Endothelial cell of umbilical vein (primary cell): ENCODE results near the gene DUSP8. TPM values are rescaled to one million over a fixed set of nuclear protein-coding genes. Genes with fewer than 3 reads are reported as not detected.

Experiments
- BruUV-seq: library from RNA; stranded (reverse); fragments of 400-500 nt; replicated peaks from 2 replicates; lab custom pipeline; 2021; lab: Mats Ljungman, UMichigan
- CTCF ChIA-PET: fragments of 300-600, 350-600 bp; sonication (Branson Sonifier 250); formaldehyde crosslinking; loops from one replicate; lab custom pipeline; 2021; ENCODE audit warnings: antibody characterized with exemption, inconsistent platforms; lab: Charles Lee
- POLR2A ChIA-PET: fragments of 300-600, 350-600 bp; sonication (Branson Sonifier 250); formaldehyde crosslinking; loops from one replicate; lab custom pipeline; 2021; ENCODE audit warnings: antibody characterized with exemption, inconsistent platforms; lab: Charles Lee
- DNase-seq: peaks from one replicate; pipeline ENCODE4 v3.0.0-alpha.2; 2011; ENCODE audit warnings: low read depth, low spot score
- FAIRE-seq: peaks from 2 replicates; lab custom pipeline; 2011; peaks lifted over from hg19 to GRCh38; lab: Jason Lieb, UNC
- H2AFZ ChIP-seq: 2 replicates; pipeline ENCODE4 v1.6.0; 2012; ENCODE audit warnings: low read depth, low read length, control low read depth, inconsistent platforms
- H3K27ac ChIP-seq: 2 replicates; pipeline ENCODE4 v1.5.1; 2011; ENCODE audit warnings: low read depth, mild to moderate bottlenecking, control low read depth, low read length, moderate library complexity; ENCODE audit not compliant: insufficient read depth
- H3K27me3 ChIP-seq, 2 experiments: 2 replicates each; pipeline versions ENCODE4 v1.6.0 to v1.6.1; 2011; ENCODE audit warnings: low read length in 2 of 2, mixed read lengths in 1 of 2; ENCODE audit not compliant: control insufficient read depth in 2 of 2, insufficient read depth in 2 of 2
- H3K36me3 ChIP-seq, 2 experiments: 2 replicates in 1 of 2; 3 replicates in 1 of 2; pipeline ENCODE4 v1.5.1; 2011; ENCODE audit warnings: low read length in 2 of 2, mild to moderate bottlenecking in 1 of 2, moderate library complexity in 1 of 2; ENCODE audit not compliant: control insufficient read depth in 2 of 2, insufficient read depth in 2 of 2; ENCODE audit errors: extremely low read depth in 1 of 2
- H3K4me1 ChIP-seq: 3 replicates; pipeline ENCODE4 v1.5.1; 2011; ENCODE audit warnings: mild to moderate bottlenecking, low read length; ENCODE audit not compliant: control insufficient read depth, insufficient read depth; ENCODE audit errors: extremely low read depth
- H3K4me2 ChIP-seq: 2 replicates; pipeline ENCODE4 v1.6.1; 2011; ENCODE audit warnings: low read length, control low read depth, mixed read lengths; ENCODE audit not compliant: insufficient read depth
- H3K4me3 ChIP-seq, 3 experiments: fragments of 200-600 bp in 1 of 3; sonication (generic), shearing (Covaris generic) in 1 of 3; replicated peaks in 1 of 3; 2 replicates each; pipeline ENCODE4 v1.5.1; 2011 to 2016; ENCODE audit warnings: control low read depth in 3 of 3, low read length in 3 of 3, mild to moderate bottlenecking in 2 of 3, inconsistent platforms in 1 of 3, low read depth in 1 of 3, moderate library complexity in 1 of 3; ENCODE audit not compliant: insufficient read depth in 1 of 3
- H3K79me2 ChIP-seq: 2 replicates; pipeline ENCODE4 v1.6.0; 2012; ENCODE audit warnings: low read length, inconsistent platforms; ENCODE audit not compliant: control insufficient read depth, insufficient read depth
- H3K9ac ChIP-seq: replicated peaks from 2 replicates; pipeline ENCODE3; 2011; ENCODE audit warnings: low read length, control low read depth; ENCODE audit not compliant: insufficient read depth; ENCODE audit errors: extremely low read depth
- H3K9me1 ChIP-seq: replicated peaks from 3 replicates; pipeline ENCODE4 v1.6.0; 2011; ENCODE audit warnings: mild to moderate bottlenecking, low read length; ENCODE audit not compliant: control insufficient read depth, insufficient read depth; ENCODE audit errors: extremely low read depth
- H3K9me3 ChIP-seq: replicated peaks from 2 replicates; pipeline ENCODE4 v1.5.1; 2012; ENCODE audit warnings: low read length, inconsistent platforms; ENCODE audit not compliant: control insufficient read depth, insufficient read depth
- H4K20me1 ChIP-seq: replicated peaks from 2 replicates; pipeline ENCODE3; 2011; ENCODE audit warnings: mild to moderate bottlenecking, low read length; ENCODE audit not compliant: control insufficient read depth, insufficient read depth; ENCODE audit errors: extremely low read depth
- FOS ChIP-seq: IDR thresholded peaks from 2 replicates; pipeline ENCODE4 v1.6.1; 2011; ENCODE audit warnings: mild to moderate bottlenecking, low read length, moderate library complexity, borderline replicate concordance; ENCODE audit not compliant: insufficient read depth
- JUN ChIP-seq: IDR thresholded peaks from 2 replicates; pipeline ENCODE4 v1.6.1; 2011; ENCODE audit warnings: borderline replicate concordance, low read depth; ENCODE audit not compliant: insufficient read length, insufficient read depth
- MYC ChIP-seq: IDR thresholded peaks from one replicate; pipeline ENCODE4 v1.6.1; 2011; ENCODE audit warnings: mild to moderate bottlenecking, low read depth, low read length
- POLR2A ChIP-seq: IDR thresholded peaks from 2 replicates; pipeline ENCODE4 v1.6.1; 2012; ENCODE audit warnings: low read depth, mild to moderate bottlenecking, control low read depth, low read length
- POLR2AphosphoS5 ChIP-seq: IDR thresholded peaks from 2 replicates; pipeline ENCODE4 v1.6.1; 2012; ENCODE audit warnings: low read depth, mild to moderate bottlenecking, control low read depth, low read length, moderate library complexity; ENCODE audit not compliant: insufficient read depth
- dilution Hi-C: fragments of 300-500 bp; cut with MboI; formaldehyde crosslinking; loops from one replicate; pipeline ENCODE4 v1.15.0; 2019; ENCODE audit warnings: low sequenced_read_pairs; ENCODE audit not compliant: extremely low pct_ligation_motif_present
- intact Hi-C: fragments of 100-400 bp; cut with micrococcal nuclease; formaldehyde crosslinking; loops from one replicate; pipeline ENCODE4 v1.10.0; 2022
- polyA plus RNA-seq, 4 experiments: library from polyadenylated mRNA; depleted of rRNA in 3 of 4; stranded (reverse) in 3 of 4; unstranded in 1 of 4; fragments of >200 nt; gene quantifications; 2 replicates each; pipeline versions ENCODE4 v1.2.1 to v1.2.3, GENCODE V29; 2011 to 2012; ENCODE audit warnings: missing spikeins in 1 of 4
- total RNA-seq: library from RNA; stranded (reverse); gene quantifications from 2 replicates; pipeline ENCODE4 v1.2.3, GENCODE V29; 2021
- TF ChIP-seq, protein P1 (sequence below), 2 donors: IDR thresholded peaks; 1 replicate in 1 of 2; 2 replicates in 1 of 2; pipeline ENCODE4 v1.5.1; 2011; ENCODE audit warnings: low read length in 2 of 2, mild to moderate bottlenecking in 2 of 2, moderate library complexity in 2 of 2, control low read depth in 1 of 2, inconsistent platforms in 1 of 2, low read depth in 1 of 2; ENCODE audit not compliant: insufficient read depth in 1 of 2; ENCODE audit errors: extremely low read depth in 1 of 2

Gene DUSP8
- total and polyA plus RNA-seq, 2 donors (not counting 3 experiments of a cell fraction or from before 2014, with no cell fraction given) = 4.6 to 5.9 TPM

DNA sequence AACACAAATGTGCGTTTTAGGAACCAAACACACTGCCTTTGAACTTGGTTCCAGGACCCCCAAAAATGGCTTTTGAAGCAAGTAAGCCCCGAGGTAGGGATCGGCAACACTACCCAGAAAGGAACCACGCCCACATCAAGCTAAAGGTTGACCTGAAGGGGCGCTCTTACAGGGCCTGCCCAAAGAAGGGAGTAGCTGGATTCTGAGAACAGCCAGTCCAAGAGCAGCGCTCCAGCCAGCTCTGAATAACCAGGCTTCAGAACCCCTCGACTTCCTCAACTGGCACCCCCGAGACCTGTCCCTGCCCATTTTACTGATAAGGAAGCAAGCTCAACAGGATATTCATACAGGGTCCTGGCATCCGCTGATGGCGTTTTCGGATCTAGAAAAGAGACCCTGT lies 66.6 kb downstream of the DUSP8 start:
- Histone ChIP-seq H3K79me2 (peaks cover 17% of the 10 kb centered on the region), H4K20me1 (peaks cover 3% of the 10 kb centered on the region), H3K9me1 (no peaks in the 10 kb centered on the region), H3K9me3 (no peaks in the 10 kb centered on the region), H3K27ac (no peak overlapping the region), H3K4me1 (no peaks in the 10 kb centered on the region), H3K4me3 (no peak overlapping the region), H3K36me3 (no peaks in the 10 kb centered on the region), H3K27me3 (no peaks in the 10 kb centered on the region), H3K9ac (no peak overlapping the region), H2AFZ (no peak overlapping the region), H3K4me2 (no peak overlapping the region)
- CTCF ChIA-PET = interaction anchor here (0.8 to 1.0 kb wide), 3 partner anchors 8 to 12 kb away, joined by 3 to 4 read pairs (median 3); no protein-coding TSS in a partner anchor
- DNase-seq = no peak
- dilution Hi-C loops = no loop called here
- no peak for FAIRE-seq
- BruUV-seq = no TSS peak
- TF ChIP-seq FOS = no peak
- TF ChIP-seq, protein P1, sequence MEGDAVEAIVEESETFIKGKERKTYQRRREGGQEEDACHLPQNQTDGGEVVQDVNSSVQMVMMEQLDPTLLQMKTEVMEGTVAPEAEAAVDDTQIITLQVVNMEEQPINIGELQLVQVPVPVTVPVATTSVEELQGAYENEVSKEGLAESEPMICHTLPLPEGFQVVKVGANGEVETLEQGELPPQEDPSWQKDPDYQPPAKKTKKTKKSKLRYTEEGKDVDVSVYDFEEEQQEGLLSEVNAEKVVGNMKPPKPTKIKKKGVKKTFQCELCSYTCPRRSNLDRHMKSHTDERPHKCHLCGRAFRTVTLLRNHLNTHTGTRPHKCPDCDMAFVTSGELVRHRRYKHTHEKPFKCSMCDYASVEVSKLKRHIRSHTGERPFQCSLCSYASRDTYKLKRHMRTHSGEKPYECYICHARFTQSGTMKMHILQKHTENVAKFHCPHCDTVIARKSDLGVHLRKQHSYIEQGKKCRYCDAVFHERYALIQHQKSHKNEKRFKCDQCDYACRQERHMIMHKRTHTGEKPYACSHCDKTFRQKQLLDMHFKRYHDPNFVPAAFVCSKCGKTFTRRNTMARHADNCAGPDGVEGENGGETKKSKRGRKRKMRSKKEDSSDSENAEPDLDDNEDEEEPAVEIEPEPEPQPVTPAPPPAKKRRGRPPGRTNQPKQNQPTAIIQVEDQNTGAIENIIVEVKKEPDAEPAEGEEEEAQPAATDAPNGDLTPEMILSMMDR (IDR thresholded peaks at IDR 0.05; ENCODE audit: extremely low read depth in 1 of 2, insufficient read depth in 1 of 2, low read depth in 1 of 2, low read length in 2 of 2) = peak; percentile 26
- POLR2A ChIA-PET = no interaction called here
- intact Hi-C loops = no loop called here

DNA sequence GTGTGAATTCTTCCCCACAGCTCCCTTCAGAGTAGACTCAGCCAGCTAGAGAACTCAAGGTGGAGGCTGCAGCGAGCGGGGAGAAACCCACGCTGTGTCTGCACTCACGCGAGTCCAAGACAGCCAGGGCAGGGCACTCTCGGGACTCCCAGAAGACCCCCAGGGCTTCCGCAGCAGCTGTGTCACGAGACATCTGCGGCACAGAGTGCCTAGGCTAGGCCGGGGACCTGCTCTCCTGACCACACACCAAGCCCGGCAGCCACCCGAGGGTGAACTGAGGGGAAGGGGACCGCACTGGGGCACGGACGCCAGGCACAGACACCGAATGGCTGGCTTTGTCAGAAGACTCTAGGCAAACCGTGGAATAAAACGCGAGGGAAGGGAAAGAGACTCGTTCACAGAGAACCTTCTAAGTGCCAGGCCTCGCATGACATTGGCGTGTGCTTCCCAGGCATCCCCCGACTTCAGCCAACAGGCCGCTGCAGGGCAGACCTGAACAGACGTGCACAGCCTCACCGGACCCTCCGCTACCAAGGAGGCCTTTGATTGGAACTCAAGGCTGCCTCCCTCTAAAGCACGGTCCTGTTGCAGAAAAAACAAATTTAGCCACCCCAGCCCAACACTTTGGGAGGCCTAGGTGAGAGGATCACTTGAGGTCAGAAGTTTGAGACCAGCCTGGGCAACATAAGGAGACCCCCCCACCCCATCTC lies 67.3 kb downstream of the DUSP8 start:
- H3K9me1 ChIP-seq = no peaks in the 10 kb centered on the region
- no peaks in the 10 kb centered on the region for H3K4me1 ChIP-seq
- no peaks in the 10 kb centered on the region for H3K36me3 ChIP-seq
- no peak overlapping the region for H3K9ac ChIP-seq
- H2AFZ ChIP-seq = no peak overlapping the region
- CTCF ChIA-PET = interaction anchor here (0.8 to 1.0 kb wide), 2 partner anchors 9 to 13 kb away, joined by 3 to 4 read pairs; no protein-coding TSS in a partner anchor
- no peak for DNase-seq
- peaks cover 3% of the 10 kb centered on the region for H4K20me1 ChIP-seq
- H3K27ac ChIP-seq = no peak overlapping the region
- intact Hi-C loops = no loop called here
- TF ChIP-seq JUN (no peak), FOS (no peak), POLR2AphosphoS5 (no peak), POLR2A (no peak), MYC (no peak)
- POLR2A ChIA-PET = no interaction called here
- dilution Hi-C loops = no loop called here
- peaks cover 19% of the 10 kb centered on the region for H3K79me2 ChIP-seq
- no peaks in the 10 kb centered on the region for H3K9me3 ChIP-seq
- H3K4me2 ChIP-seq = no peak overlapping the region
- BruUV-seq = no TSS peak
- H3K27me3 ChIP-seq = no peaks in the 10 kb centered on the region
- H3K4me3 ChIP-seq = no peak overlapping the region
- FAIRE-seq = no peak
